Sigmoid colon (tissue), 7 donors: ENCODE data around the gene STUB1. TPM values are rescaled to one million over a fixed set of nuclear protein-coding genes. Genes with fewer than 3 reads are reported as not detected.
"Not testable (repeated sequence)": the region's sequence is repeated elsewhere in the genome, so short reads cannot be mapped to it uniquely, and the experiment has no call there.

ENCODE experiments used
- DNase-seq: peaks from one replicate; pipeline ENCODE4 v3.0.0-alpha.2; 2019
- H3K27ac ChIP-seq, 4 donors: fragments of 200-600 bp; sonication (generic); one replicate each; pipeline ENCODE4 v1.5.1; 2016 to 2019; ENCODE audit warnings: mild to moderate bottlenecking in 1 of 4
- H3K27me3 ChIP-seq, 3 donors: fragments of 200-600 bp; sonication (generic); one replicate each; pipeline ENCODE4 v1.5.1; 2019; ENCODE audit warnings: mild to moderate bottlenecking in 1 of 3
- H3K36me3 ChIP-seq, 4 donors: fragments of 200-600 bp; sonication (generic); one replicate each; pipeline ENCODE4 v1.5.1; 2016 to 2019
- H3K4me1 ChIP-seq, 4 donors: fragments of 200-600 bp; sonication (generic); one replicate each; pipeline ENCODE4 v1.5.1; 2017 to 2019
- H3K4me3 ChIP-seq, 4 donors: fragments of 200-600 bp; sonication (generic); one replicate each; pipeline ENCODE4 v1.5.1; 2017 to 2019; ENCODE audit warnings: mild to moderate bottlenecking in 2 of 4, moderate library complexity in 1 of 4
- H3K9me3 ChIP-seq, 4 donors: fragments of 200-600 bp in 3 of 4; sonication (generic) in 3 of 4; one replicate each; pipeline versions ENCODE4 v1.5.1 to v1.6.1; 2013 to 2019
- EP300 ChIP-seq, 4 donors: sonication (generic); formaldehyde crosslinking; IDR thresholded peaks; one replicate each; pipeline ENCODE4 v1.6.1; 2017; ENCODE audit warnings: antibody characterized with exemption in 4 of 4
- POLR2A ChIP-seq, 2 donors: fragments of 450-650 bp; IDR thresholded peaks; one replicate each; pipeline ENCODE4 v1.6.1; 2016; ENCODE audit warnings: antibody characterized with exemption in 2 of 2, mild to moderate bottlenecking in 2 of 2, moderate library complexity in 2 of 2
- POLR2AphosphoS5 ChIP-seq, 4 donors: sonication (generic); formaldehyde crosslinking; IDR thresholded peaks; one replicate each; pipeline ENCODE4 v1.6.1; 2017; ENCODE audit warnings: antibody characterized with exemption in 4 of 4
- WGBS, 2 donors: extraction: QIAGEN DNeasy Blood & Tissue Kit; methylation state at CpG; one replicate each; pipeline ENCODE4 v1.1.7; 2013; 5-methylcytosine and 5-hydroxymethylcytosine counted together
- intact Hi-C: fragments of 100-400 bp; cut with DNase I; formaldehyde crosslinking; loops from one replicate; pipeline ENCODE4 v1.15.1; 2023
- polyA plus RNA-seq, 3 donors: library from polyadenylated mRNA; stranded (reverse); fragments of 200-250 nt; gene quantifications; one replicate each; pipeline ENCODE4 v1.2.3, GENCODE V29; 2013
- total RNA-seq, 4 donors: library from RNA; depleted of rRNA; stranded (reverse); fragments of >200 nt; gene quantifications; one replicate each; pipeline ENCODE4 v1.1.0, GENCODE V29; 2016
- TF ChIP-seq, protein P1 (sequence below), 4 experiments: fragments of 450-650 bp in 3 of 4; fragments of 200-600 bp in 1 of 4; IDR thresholded peaks; one replicate each; pipeline ENCODE4 v1.5.1; 2016 to 2019; ENCODE audit warnings: antibody characterized with exemption in 4 of 4, mild to moderate bottlenecking in 3 of 4, moderate library complexity in 2 of 4
- donor health status: healthy with polysubstance abuse.
- donor health status: Bipolar disorder and iron deficiency.
- donor health status: healthy.

The STUB1 gene
- total and polyA plus RNA-seq, 7 donors = 104 to 183 (median 136) TPM

GRCh38 chr16:712740-713250 is 32.6 kb downstream of the STUB1 start:
- WGBS, 2 donors = 30 to 57% methylated on average over 13 of the region's 13 CpGs
- H3K36me3 ChIP-seq, DNase-seq, H3K9me3 ChIP-seq, H3K27ac ChIP-seq, H3K4me3 ChIP-seq: not testable (repeated sequence)
- intact Hi-C loops = loop anchor here (5.0 kb wide), 1 partner anchor 345 kb away; no protein-coding TSS in a partner anchor
- Histone ChIP-seq H3K27me3 (peaks cover 16 to 50% (median 40%) of the 10 kb centered on the region in 3 donors), H3K4me1 (peaks cover 0 to 38% (median 27%) of the 10 kb centered on the region in 4 donors)
- peak in 1 of 4 donors; percentile 6 for TF ChIP-seq POLR2AphosphoS5 (IDR thresholded peaks at IDR 0.05)
- TF ChIP-seq, protein P1, sequence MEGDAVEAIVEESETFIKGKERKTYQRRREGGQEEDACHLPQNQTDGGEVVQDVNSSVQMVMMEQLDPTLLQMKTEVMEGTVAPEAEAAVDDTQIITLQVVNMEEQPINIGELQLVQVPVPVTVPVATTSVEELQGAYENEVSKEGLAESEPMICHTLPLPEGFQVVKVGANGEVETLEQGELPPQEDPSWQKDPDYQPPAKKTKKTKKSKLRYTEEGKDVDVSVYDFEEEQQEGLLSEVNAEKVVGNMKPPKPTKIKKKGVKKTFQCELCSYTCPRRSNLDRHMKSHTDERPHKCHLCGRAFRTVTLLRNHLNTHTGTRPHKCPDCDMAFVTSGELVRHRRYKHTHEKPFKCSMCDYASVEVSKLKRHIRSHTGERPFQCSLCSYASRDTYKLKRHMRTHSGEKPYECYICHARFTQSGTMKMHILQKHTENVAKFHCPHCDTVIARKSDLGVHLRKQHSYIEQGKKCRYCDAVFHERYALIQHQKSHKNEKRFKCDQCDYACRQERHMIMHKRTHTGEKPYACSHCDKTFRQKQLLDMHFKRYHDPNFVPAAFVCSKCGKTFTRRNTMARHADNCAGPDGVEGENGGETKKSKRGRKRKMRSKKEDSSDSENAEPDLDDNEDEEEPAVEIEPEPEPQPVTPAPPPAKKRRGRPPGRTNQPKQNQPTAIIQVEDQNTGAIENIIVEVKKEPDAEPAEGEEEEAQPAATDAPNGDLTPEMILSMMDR (IDR thresholded peaks at IDR 0.05) = peak in 1 of 4 experiments; percentile 12

GRCh38 chr16:714079-714478 is 33.9 kb downstream of the STUB1 start:
- peaks cover 0 to 38% (median 28%) of the 10 kb centered on the region in 4 donors for H3K4me1 ChIP-seq

GRCh38 chr16:714558-715476 is 34.6 kb downstream of the STUB1 start, which contains the start of gene METRN:
METRN (plus strand) TSS chr16:715118; CDS start chr16:715290, 172 bp downstream.
- peak within 1 kb of the TSS; percentile 40 to 75 (median 56) for H3K27ac ChIP-seq

More at GRCh38 chr16:714079-714478, 33.9 kb downstream of the STUB1 start:
- WGBS, 2 donors = 60 to 65% methylated on average over 11 of the region's 11 CpGs
- H3K27me3 ChIP-seq = peaks cover 9 to 37% (median 27%) of the 10 kb centered on the region in 3 donors
- DNase-seq = no peak
- no peak overlapping the region for H3K4me3 ChIP-seq
- H3K9me3 ChIP-seq = no peaks in the 10 kb centered on the region
- intact Hi-C loops = loop anchor here (5.0 kb wide), 1 partner anchor 343 kb away; no protein-coding TSS in a partner anchor
- no peaks in the 10 kb centered on the region for H3K36me3 ChIP-seq
- TF ChIP-seq POLR2A (IDR thresholded peaks at IDR 0.05) = no peak
- TF ChIP-seq, protein P1 (IDR thresholded peaks at IDR 0.05) = no peak
- TF ChIP-seq EP300 (IDR thresholded peaks at IDR 0.05) = no peak
- TF ChIP-seq POLR2AphosphoS5 (IDR thresholded peaks at IDR 0.05) = no peak
- no peak overlapping the region for H3K27ac ChIP-seq

GRCh38 chr16:715477-716199 is 35.4 kb downstream of the STUB1 start:
- Histone ChIP-seq H3K36me3 (no peaks in the 10 kb centered on the region), H3K4me3 (peak overlapping the region; percentile 53 to 75 (median 64)), H3K27me3 (peaks cover 4 to 21% (median 13%) of the 10 kb centered on the region in 3 donors), H3K27ac (peak overlapping the region; percentile 40 to 75 (median 56)), H3K9me3 (no peaks in the 10 kb centered on the region), H3K4me1 (peaks cover 0 to 44% (median 35%) of the 10 kb centered on the region in 4 donors)
- WGBS, 2 donors = 1 to 2% methylated on average over 74 of the region's 74 CpGs
- intact Hi-C loops = no loop called here
- DNase-seq = no peak
- TF ChIP-seq, protein P1 (IDR thresholded peaks at IDR 0.05) = no peak
- TF ChIP-seq EP300 (IDR thresholded peaks at IDR 0.05) (no peak), POLR2AphosphoS5 (IDR thresholded peaks at IDR 0.05) (no peak), POLR2A (IDR thresholded peaks at IDR 0.05) (no peak)

More at GRCh38 chr16:714558-715476, 34.6 kb downstream of the STUB1 start, which contains the start of gene METRN:
- 5 to 6% methylated on average over 108 of the region's 108 CpGs for WGBS, 2 donors
- H3K9me3 ChIP-seq = no peaks in the 10 kb centered on the region
- H3K4me1 ChIP-seq = peaks cover 0 to 41% (median 31%) of the 10 kb centered on the region in 4 donors
- TF ChIP-seq POLR2AphosphoS5 (IDR thresholded peaks at IDR 0.05) (no peak), POLR2A (IDR thresholded peaks at IDR 0.05) (no peak), EP300 (IDR thresholded peaks at IDR 0.05) (no peak)
- TF ChIP-seq, protein P1 (IDR thresholded peaks at IDR 0.05) = no peak
- peaks cover 9 to 30% (median 21%) of the 10 kb centered on the region in 3 donors for H3K27me3 ChIP-seq
- intact Hi-C loops = loop anchor here (5.0 kb wide), 1 partner anchor 342 kb away; no protein-coding TSS in a partner anchor
- H3K4me3 ChIP-seq = peak within 1 kb of the TSS; percentile 53 to 75 (median 64)
- H3K36me3 ChIP-seq = no peaks in the 10 kb centered on the region
- peak; percentile 96 for DNase-seq
